ENCODE measurements around the gene OSR1. TPM values are rescaled to one million over a fixed set of nuclear protein-coding genes. Genes with fewer than 3 reads are reported as not detected.

OSR1 gene
- total and polyA plus RNA-seq, 10 of the 15 experiments (the other 5 are each of a cell fraction or from before 2014, with no cell fraction given), result not detected

- TF ChIP-seq TARDBP (IDR thresholded peaks at IDR 0.05; ENCODE audit: borderline replicate concordance) (0 out of 2 replicates have a peak, but pooled peaks have one; percentile 18), BCL11A (IDR thresholded peaks at IDR 0.05; ENCODE audit: low read depth, low read length) (no peak), NR2C1 (IDR thresholded peaks at IDR 0.05) (no peak), EGR1 (IDR thresholded peaks at IDR 0.05; ENCODE audit: borderline replicate concordance in 1 of 2, low read depth in 2 of 2, low read length in 2 of 2) (peak in 1 of 2 experiments; percentile 47; a peak in 1 of 3 replicates), ZNF24 (IDR thresholded peaks at IDR 0.05) (no peak), ZSCAN29 (IDR thresholded peaks at IDR 0.05) (no peak), BMI1 (IDR thresholded peaks at IDR 0.05; ENCODE audit: borderline replicate concordance) (no peak), IRF4 (IDR thresholded peaks at IDR 0.05; ENCODE audit: low read depth, low read length) (peak; percentile 52; the same call in 1 of the 2 replicates), SIX5 (IDR thresholded peaks at IDR 0.05; ENCODE audit: low read depth, low read length, severe bottlenecking) (no peak), NKRF (conservative IDR thresholded peaks at IDR 0.05) (peak; percentile 77; the same call in 1 of the 2 replicates), JUND (IDR thresholded peaks at IDR 0.05; ENCODE audit: low read depth, low read length) (peak; percentile 80), SP1 (IDR thresholded peaks at IDR 0.05; ENCODE audit: low read depth, low read length) (peak; percentile 62), SRF (IDR thresholded peaks at IDR 0.05; ENCODE audit: low read depth in 2 of 2, low read length in 2 of 2) (no peak), IKZF2 (IDR thresholded peaks at IDR 0.05) (peak in 1 of 2 experiments; percentile 18; a peak in 1 of 4 replicates), HDGF (IDR thresholded peaks at IDR 0.05) (0 out of 2 replicates have a peak, but pooled peaks have one; percentile 74), PAX8 (IDR thresholded peaks at IDR 0.05) (no peak), POU2F2 (IDR thresholded peaks at IDR 0.05; ENCODE audit: borderline replicate concordance, low read depth, low read length) (peak; percentile 47; the same call in 1 of the 3 replicates), ZNF687 (IDR thresholded peaks at IDR 0.05) (no peak), HDAC6 (IDR thresholded peaks at IDR 0.05; ENCODE audit: unreplicated experiment) (no peak), CREB1 (IDR thresholded peaks at IDR 0.05; ENCODE audit: low read depth) (peak; percentile 100), JUNB (IDR thresholded peaks at IDR 0.05) (no peak), MXI1 (IDR thresholded peaks at IDR 0.05; ENCODE audit: low read depth, low read length) (no peak), CHD2 (IDR thresholded peaks at IDR 0.05; ENCODE audit: borderline replicate concordance, low read depth, low read length) (no peak), SUPT20H (IDR thresholded peaks at IDR 0.05; ENCODE audit: borderline replicate concordance, control insufficient read depth, low read depth, low read length) (no peak), SIN3A (IDR thresholded peaks at IDR 0.05; ENCODE audit: low read depth, low read length) (peak; percentile 80; the same call in 1 of the 2 replicates)
Measured at GRCh38 chr2:19347619-19348562, 10.5 kb downstream of the OSR1 start (continued).
